Stimulated activated CD8-positive, alpha-beta memory T cell treated with anti-CD3 and anti-CD28 coated beads, Interleukin-12 subunit alpha, Interleukin-12 subunit beta, amount 100 ng/mL, for 24 hours (primary cell): ENCODE results near the gene ACSL1.
A peak's percentile ranks its signal among the peaks of the same experiment; 100 is the strongest.
"Not testable (repeated sequence)": the region's sequence is repeated elsewhere in the genome, so short reads cannot be mapped to it uniquely, and the experiment has no call there.

Experiments used
- DNase-seq: peaks from one replicate; pipeline ENCODE4 v3.0.0-alpha.2; 2020; ENCODE audit errors: extremely low read depth

The ACSL1 gene

DNA sequence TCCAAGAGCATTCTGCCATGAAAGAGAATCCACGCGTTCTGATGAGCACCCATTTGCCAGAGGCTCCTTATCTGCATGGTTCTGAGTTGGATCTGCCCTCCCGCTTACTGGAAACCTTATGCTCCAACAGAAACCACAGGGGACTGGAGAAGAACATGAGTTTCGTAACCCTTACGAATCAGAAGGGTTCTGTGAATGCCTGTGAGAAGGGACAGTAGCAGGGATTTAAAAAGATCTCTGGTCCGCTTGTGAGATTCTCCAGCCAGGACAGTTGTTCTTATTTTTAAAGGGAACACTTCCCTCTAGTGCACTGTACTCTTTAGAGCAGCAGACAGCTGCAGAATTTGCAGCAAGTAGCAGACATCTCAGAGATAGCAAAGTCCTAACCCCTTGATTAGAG, 69.4 kb downstream of the ACSL1 start:
- DNase-seq = no peak

DNA sequence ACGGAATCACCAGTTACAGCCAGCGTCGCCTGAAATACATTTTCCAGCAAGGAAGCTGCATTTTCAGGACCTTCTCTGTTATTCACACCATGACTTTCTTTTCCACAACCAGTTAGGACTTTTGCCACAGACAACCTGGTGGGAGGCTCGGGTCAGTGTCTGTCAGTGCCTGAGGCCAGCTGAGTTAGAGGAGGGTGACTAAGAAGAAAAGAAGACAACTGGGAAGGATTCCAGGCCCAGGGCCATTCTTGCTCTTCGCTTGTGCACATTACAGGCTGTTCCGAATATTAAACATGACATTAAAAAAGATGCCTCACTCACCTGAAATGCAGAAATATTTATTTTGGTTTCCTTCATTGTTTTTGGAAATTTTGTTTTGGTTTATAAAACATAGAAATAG, 70.5 kb downstream of the ACSL1 start:
- DNase-seq = no peak

DNA sequence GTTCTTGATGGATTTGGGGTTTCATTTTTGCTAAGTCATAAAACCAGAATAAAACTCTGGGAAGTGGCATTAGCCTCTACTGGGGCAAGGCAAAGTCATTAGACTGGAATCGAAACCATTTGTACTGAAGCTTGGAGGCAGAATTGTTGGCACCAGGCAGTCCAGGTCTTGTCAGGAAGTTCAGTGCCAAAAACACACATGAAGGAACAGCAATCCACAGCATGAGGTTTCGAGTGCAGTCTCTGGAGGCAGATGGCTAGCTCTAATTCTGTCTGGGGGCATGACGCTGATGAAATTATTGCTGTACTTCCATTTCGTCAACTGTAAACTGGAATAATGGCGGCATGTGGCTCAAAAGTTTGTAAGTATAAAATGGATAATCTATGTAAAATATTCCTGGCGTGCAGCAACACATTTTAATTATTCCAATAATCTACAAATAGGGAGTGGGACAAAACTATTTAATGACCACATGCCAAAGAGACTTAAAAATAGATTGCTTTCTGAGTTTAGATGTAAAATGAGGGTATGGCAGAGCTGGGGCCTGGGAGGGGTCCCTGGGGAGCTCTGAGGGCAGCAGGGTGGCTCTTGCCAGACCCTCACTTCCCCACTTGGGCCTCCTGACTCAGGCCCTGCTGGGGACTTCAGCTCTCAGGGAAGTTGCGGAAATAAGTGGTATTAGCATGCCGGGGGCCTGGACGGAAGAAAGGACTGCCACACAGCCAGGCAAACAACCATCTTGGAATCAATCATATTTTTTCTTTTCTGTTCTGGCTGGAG, 73.1 kb downstream of the ACSL1 start:
- DNase-seq = no peak

DNA sequence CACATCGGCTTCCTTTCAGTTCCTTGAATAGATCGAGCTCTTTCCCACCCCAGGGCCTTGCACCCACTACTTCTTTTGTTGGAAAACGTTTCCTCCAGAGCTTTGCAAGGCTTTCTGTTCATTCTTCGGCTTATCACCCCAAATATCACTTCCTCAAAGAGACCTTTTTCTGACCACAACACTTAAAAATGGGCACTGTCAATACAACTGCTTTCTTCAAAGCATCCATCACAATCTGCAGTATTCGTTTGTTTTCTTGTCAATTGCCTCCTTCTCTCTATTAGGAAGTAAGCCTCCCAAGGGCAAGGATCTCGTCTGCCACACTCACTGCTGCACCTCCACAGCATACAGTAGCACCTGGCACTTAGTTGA, 74.2 kb downstream of the ACSL1 start:
- no peak for DNase-seq

DNA sequence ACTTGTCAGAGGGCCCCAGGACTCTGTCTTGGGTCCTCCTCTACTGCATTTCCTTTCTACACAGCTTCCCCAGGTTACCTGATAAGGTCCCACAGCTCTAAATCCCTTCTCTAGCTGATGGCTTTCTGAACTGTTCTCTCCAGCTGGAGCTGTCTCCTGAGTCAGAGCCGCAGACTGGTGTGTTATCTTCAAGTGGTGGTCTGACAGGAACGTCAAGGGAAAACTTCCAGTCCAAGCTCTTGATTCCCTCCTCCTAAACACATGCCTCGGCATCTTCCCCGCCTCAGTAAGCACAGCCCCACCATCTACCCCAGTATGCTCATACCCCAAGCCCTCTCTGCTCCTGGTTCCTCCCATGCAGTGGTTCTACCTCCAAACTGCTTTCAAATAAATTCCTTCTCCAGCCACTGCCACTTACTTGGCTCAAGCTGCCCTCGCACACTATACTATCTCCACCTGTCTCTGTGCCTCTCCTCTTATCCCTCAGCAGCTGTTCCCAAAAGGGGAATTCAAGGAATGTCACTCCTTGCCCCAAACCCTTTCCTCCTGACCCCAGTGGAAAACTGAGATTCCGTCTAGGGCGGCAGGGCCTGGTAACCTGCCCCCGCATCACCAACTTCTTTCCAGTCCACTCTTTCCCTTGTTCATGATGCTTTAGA, 74.7 kb downstream of the ACSL1 start:
- no peak for DNase-seq

DNA sequence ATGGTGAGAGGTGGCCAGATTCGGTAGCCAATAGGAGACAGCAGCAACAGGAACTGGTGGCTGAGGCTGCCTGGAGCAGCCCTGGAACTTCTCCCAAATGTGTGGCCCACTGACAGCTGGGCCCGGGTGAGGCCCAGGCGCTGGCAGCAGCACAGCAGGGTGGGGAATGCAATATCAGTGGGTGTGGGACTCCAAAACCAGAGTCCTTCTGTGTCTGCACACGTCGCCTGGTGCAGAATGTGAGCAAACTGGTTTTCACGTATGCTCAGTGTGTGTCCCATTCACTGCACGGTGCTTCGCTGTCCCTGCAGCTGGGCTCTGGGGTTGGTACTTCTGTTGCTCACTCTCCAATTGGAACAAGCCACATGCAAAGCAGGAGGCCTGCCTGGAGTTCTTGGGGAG, 77.5 kb downstream of the ACSL1 start:
- DNase-seq = no peak

DNA sequence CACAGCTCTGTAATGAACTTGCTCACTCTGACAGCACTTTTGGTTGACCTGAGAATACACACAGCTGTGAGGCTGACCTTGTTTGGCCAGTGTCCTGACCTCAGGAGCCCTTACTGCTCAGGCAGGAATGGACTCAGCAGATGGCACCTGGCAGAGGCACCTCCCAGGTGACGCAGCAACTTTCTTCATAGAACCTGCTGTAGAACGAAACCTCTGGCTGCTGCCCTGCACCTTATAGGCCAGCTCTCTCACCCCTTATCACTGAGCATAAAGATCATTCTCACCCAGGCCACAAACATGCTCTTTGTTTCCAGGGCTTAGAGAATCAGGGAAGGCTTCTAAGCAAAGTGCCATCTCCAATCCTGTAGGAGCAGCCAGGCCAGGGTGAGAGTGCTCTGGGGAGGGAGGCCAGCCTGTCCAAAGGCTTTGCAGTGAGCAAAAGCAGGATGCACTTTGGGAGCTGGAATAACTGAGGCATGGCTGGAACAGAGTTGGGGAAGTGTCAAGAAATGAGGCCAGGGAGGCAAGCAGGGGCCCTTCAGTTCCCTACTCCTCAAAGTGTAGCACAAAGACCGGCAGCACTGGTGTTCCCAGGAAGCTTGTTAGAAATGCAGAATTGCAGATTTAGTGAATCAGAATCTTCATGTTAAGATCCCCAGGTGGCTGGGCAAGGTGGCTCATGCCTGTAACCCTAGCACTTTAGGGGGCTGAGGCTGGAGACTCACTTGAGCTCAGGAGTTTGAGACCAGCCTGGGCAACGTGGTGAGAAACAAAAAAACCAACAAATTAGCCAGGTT, 78.5 kb downstream of the ACSL1 start:
- DNase-seq = no peak

DNA sequence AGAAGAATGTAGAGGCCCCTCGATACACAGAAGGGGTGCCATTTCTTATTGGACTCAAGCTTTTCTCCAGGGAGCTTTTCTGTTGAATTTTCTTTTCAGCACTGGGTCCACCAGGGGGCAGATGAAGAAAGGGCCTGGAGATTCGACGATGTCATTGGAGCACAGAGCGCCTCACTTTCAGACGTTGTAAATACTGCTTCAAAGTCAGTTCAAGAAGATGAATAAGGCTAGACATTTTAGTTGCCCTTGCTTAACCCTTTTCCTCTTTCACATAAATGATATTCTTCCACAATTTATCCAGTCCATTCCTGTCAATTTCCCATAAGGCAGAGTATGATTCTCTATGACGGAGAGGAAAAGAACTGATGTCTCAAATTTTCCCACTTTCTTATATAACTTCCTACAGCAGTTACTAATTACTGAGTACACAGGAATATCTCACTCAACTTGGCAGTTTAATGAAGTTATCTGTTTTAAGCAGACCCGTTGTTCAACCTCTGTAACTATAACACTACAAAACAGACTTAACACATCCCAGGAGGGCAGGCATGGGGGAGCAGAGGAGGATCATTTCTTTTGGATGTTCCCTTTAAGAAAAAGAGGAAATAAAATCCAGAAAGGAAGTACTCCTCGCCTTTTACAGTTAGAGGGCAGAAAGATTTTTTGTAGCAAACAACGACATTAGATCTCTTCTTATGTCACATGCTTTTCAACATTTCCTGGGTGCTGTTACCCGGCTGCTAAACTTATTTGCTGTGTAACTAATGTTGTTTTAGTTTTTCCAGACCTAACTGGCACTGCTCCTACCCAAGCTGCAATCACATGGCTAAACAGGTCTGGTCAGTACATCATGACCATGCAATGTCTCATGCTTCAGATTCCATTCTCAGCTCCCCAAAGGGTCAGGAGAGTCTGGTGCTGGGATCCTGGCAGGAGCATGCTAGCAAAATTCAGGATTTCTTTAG, 79.7 kb downstream of the ACSL1 start:
- peak; percentile 16 for DNase-seq

DNA sequence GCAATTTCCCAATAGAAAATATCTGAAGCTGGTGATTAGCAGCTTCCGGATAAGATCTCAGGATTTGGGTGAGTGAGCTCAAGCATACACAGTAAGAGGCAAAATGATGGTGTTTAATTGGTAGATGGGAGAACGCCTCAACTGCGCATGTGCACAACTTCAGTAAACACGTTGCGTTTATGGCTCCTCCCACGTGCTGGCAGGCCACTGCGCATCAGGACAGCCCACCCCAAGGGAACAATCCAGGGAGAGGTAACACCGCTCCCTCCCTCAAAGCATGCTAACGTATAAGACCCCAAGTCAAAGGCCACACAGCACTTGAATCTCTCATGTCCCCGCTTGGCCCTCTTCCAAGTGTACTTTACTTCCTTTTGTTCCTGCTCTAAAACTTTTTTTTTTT, 81.5 kb downstream of the ACSL1 start:
- no peak for DNase-seq

DNA sequence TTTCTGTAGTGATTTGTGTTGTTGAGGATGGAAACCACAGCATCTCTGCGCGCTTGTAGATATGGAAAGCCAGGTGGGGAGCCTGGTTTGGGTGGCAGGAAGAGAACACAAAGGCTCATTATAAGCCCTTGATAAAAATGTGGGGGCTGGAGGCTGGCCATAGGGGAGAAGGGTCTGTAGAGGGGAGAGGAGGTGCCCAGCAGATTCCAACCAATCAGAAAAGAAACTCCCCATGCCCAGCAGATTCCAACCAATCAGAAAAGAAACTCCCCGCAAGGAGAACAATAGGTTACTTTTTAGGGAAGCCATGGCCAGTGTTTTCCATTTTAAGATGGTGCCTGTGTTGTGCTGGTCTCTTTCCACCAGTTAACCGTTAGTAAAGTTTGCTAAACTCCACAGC, 82.1 kb downstream of the ACSL1 start:
- no peak for DNase-seq

DNA sequence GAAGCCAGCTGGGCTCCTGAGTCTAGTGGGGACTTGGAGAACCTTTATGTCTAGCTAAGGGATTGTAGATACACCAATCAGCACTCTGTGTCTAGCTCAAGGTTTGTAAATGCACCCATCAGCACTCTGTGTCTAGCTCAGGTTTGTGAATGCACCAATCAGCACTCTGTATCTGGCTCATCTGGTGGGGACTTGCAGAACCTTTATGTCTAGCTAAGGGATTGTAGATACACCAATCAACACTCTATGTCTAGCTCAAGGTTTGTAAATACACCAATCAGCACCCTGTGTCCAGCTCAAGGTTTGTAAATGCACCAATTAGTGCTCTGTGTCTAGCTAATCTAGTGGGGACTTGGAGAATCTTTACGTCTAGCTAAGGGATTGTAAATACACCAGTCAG, 84.1 kb downstream of the ACSL1 start:
- not testable (repeated sequence) for DNase-seq

DNA sequence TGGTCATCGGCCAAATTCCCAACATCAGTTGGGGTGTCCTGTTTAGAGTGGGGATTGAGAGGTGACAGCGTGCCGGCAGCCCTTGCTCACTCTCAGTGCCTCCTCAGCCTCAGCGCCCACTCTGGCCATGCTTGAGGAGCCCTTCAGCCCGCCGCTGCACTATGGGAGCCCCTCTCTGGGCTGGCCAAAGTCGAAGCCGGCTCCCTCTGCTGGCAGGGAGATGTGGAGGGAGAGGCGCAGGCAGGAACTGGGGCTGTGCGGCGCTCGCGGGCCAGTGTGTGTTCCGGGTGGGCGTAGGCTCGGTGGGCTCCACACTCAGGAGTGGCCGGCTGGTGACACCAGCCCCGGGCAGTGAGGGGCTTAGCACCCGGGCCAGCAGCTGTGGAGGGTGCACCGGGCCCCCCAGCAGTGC, 84.8 kb downstream of the ACSL1 start:
- DNase-seq = no peak

DNA sequence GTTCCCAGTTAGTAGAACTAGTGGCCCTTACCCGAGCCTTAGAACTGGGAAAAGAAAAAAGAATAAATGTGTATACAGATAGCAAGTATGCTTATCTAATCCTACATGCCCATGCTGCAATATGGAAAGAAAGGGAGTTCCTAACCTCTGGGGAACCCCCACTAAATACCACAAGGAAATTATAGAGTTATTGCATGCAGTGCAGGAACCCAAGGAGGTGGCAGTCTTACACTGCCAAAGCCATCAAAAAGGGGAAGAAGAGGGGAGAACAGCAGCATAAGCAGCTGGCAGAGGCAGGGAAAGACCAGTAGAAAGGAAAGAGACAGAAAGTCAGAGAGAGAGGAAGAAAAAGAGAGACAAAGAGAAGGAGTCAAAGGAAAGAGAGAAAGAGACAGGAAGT, 86.2 kb downstream of the ACSL1 start:
- not testable (repeated sequence) for DNase-seq

DNA sequence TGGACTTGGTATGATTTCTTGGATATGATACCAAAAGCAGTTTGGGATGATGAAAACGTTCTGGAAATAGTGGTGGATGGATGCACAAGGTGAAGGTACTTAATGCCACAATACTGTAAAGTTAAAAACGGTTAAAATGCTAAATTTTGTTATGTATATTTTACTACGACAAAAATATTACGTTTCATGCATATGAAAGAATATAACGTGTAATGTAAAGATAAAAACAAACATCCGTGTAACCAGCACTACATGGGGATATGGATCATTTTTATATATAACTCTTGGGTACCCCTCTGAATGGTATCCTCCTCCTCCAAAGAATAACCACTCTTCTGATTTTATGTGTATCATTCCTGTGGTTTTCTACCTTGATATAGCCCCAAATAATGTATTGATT, 91.0 kb downstream of the ACSL1 start:
- DNase-seq = no peak

DNA sequence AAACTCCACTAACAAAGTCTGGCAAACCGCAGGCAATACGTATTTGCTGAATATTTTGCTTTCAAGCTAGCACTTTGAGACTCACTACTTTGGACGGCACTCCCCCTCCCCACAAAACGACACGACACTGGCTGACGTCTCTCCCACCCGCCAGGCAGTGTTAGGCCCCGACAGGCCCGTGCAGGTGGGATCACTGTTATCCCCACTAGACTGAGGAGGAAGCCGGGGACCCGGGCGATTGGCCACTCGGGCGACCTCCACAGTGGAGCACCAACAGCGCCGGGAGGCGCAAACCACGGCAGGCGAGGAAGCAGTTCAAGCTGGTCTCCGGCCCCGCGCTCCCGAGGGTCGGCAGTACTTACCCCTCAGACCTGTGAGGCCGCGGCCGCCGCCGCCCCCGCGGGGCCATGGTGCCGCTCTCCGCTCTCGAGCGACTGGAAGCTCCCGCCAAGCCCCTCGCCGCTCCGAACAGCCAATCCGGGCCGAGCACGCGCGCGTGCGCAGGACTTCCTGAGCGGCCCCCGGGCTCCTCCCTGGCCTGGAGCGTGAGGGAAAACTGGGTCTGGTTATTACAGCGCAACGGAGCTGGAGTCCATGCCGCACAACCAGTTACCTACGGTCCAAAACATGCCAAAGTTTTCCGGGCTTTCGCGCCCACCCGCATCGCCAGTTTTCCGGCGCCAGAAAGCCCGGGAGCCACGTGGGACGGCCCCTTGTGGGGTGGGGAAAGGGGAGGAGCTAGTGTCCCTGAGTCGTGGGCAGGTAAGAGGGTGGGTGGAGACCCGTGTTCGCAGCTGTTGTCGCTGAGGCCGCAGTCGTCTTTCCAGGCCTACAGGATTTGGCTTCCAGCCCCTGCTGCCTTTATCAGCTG, 91.9 kb downstream of the ACSL1 start, which contains the start of gene CENPU:
CENPU (minus strand) TSS at position 443 of the 871 bp plus-strand sequence; CDS start at position 409, 34 bp downstream.
- DNase-seq = peak; percentile 88

DNA sequence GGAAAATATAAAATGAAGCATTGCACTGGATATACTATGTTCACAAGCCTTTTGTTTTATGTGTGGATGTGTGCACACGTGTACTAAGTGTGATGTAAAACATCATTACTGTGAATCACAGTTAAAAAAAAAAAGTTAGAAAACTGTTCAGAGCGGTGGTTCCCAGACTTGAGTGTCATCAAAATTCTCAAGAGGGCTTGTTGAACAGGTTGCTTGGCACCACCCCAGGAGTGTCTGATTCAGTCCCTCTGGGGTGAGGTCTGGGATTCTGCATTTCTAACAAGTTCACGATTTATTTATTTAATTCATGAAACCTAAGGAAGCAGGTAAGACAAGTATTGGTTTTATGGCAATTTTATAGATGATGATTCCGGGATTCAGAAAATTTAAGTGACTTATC, 93.6 kb downstream of the ACSL1 start:
- DNase-seq = no peak

DNA sequence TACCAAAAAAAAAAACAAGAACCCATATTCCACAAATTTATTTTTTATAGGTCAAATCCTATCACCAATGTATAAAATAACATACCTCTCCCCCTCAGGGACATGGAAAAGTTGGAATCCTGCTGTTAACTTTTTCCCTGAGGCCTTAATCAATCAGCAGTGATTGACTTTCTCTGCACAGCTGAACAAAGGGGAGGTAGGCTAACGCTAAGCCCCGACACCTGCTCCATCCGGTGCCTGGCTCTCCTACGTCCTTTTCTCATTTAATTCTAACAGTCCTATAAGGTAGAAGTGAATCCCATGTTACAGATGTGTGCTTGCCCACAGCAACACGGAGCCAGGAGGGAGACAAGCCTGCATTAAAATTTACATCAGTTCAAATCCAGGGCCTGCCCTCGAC, 94.7 kb downstream of the ACSL1 start:
- no peak for DNase-seq

DNA sequence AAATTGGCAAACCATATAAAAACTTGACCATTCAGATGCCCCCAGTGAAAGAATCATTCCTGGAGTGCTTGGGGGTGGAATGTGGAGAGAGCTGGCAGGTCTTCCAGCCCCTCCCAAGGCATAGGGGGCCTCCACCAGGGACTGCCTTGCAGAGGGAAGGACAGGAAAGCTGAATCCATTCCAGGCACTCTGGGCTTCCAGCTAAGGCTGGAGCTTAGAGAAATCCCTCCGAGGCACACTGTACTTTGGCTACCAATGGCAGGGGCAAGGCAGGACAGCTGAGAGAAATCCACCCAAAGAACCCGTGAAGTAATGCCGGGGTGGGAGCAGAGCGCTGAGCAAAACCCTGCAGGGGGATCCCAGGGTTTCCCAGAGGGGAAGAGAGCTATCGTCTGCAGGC, 95.8 kb downstream of the ACSL1 start:
- no peak for DNase-seq

DNA sequence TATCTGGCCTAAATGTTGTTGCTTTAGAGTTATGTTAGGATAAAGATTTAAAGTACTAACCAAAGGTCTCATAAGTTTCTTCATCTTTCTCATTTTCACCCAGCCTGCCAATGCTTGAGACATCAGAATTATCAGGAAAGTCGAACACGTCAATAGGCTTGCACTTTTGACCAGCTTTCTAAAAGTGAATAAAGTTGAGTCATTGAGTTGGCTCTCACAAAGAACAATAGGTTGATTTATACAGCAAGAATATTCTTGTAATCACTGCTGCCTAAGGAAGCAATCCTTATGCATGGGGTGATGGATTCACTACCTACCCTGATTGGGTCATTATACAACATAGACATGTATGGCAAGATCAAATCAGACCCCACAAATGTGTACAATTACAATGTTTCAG, 96.9 kb downstream of the ACSL1 start:
- DNase-seq = no peak

DNA sequence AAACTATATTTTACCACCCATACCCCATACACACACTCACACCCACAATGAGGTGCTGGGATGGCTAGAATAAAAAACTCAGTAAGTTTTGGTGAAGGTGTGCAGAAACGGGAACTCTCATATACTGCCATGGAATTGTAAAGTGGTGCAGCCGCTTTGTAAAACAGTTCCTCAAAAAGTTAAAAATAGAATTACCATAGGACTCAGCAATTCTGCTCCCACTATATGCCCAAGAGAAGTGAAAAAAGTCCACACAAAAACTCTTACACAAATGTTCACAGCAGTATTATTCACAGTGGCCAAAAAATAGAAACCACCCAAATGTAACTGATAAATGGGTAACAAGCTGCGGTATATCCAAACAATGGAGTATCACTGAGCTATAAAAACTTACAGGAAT, 98.3 kb downstream of the ACSL1 start:
- DNase-seq = no peak

DNA sequence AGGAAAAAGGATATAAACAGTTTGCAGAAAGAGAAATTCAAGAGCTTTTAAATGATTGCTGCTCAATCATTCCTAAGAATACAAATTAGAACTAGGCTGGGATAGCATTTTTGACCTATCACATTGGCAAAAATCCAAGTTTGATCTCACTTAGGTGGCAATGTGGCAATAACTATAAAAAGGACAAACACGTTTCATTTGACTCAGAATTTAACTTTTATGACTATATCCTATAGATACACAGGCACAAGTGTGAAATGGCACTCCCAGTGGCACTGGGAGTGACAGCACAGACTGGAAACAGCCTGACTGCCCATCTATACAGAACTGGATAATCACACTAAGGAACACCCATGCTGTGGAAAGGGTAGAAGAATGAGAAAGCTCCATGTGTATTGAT, 103.0 kb downstream of the ACSL1 start:
- no peak for DNase-seq
